GM18505 (cell line): Measurements from ENCODE around the gene SLC38A8.

Experiments
- ATAC-seq: cut with Tn5 transposase; IDR thresholded peaks from one replicate; pipeline ENCODE4 v1.9.1; 2021; ENCODE audit not compliant: unreplicated experiment
- POLR2A ChIP-seq: IDR thresholded peaks from 4 replicates; pipeline ENCODE4 v1.6.1; 2011; ENCODE audit warnings: borderline replicate concordance; ENCODE audit not compliant: insufficient read depth, insufficient read length; ENCODE audit errors: extremely low read depth

SLC38A8 gene

DNA sequence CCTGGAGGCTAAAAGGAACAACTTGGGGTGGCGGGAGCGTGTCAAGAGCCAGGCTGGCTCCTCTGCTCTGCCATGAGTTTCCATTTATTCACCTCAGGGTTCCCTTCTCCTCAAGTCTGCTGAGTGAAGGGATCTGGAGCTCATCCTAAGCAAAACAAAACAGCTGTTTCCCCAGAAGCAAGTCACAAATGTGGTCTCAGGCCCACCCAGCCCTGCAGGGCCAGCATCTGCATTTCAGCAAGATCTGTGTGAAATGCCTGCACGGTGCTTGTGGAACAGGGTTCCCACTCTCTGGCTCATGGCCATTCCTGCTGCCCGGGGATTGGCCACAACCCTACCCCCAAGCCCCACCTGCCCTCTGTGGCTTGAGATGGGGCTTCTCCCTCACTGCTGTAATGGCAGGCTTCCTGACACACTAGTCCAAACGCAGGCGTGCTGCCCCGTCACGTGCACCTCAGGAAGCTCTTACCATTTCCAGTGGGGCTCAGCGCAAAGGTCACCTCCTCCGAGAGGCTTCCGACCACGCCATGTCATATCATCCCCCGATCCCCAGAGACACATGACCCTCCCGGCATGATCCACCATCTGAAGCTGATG is 2.3 kb downstream of the SLC38A8 start:
- TF ChIP-seq POLR2A = no peak

GRCh38 chr16:84039696-84040095 is 2.9 kb downstream of the SLC38A8 start:
- no peak for TF ChIP-seq POLR2A
- ATAC-seq = no peak

More for the DNA sequence above, 2.3 kb downstream of the SLC38A8 start:
- ATAC-seq = no peak

GRCh38 chr16:84038469-84038868 is 4.1 kb downstream of the SLC38A8 start:
- no peak for ATAC-seq
- TF ChIP-seq POLR2A = no peak

- TF ChIP-seq POLR2A = no peak
- ATAC-seq = no peak
These were observed 5.6 kb downstream of the SLC38A8 start for GRCh38 chr16:84036982-84037425.

DNA sequence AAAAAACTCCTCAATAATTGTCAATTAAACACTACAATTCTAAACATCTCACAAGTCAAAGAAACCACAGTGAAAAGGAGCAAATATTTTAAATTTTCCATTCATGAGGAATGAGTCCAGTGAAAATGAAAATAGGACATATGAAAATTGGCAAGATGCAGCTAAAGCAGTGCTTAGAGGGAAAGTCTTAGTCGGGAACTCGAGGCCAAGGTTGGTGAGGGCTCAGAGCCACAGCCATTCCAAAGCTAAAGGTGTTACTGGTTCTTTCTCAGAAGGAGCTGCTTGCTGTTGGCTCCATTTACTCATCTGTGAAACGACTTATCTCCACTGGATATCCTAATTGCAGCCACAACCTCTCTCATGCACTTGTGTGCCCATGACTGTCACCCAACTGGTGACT is 6.5 kb downstream of the SLC38A8 start:
- TF ChIP-seq POLR2A = no peak
- ATAC-seq = no peak

GRCh38 chr16:84034516-84034915 is 8.1 kb downstream of the SLC38A8 start:
- no peak for ATAC-seq
- no peak for TF ChIP-seq POLR2A

DNA sequence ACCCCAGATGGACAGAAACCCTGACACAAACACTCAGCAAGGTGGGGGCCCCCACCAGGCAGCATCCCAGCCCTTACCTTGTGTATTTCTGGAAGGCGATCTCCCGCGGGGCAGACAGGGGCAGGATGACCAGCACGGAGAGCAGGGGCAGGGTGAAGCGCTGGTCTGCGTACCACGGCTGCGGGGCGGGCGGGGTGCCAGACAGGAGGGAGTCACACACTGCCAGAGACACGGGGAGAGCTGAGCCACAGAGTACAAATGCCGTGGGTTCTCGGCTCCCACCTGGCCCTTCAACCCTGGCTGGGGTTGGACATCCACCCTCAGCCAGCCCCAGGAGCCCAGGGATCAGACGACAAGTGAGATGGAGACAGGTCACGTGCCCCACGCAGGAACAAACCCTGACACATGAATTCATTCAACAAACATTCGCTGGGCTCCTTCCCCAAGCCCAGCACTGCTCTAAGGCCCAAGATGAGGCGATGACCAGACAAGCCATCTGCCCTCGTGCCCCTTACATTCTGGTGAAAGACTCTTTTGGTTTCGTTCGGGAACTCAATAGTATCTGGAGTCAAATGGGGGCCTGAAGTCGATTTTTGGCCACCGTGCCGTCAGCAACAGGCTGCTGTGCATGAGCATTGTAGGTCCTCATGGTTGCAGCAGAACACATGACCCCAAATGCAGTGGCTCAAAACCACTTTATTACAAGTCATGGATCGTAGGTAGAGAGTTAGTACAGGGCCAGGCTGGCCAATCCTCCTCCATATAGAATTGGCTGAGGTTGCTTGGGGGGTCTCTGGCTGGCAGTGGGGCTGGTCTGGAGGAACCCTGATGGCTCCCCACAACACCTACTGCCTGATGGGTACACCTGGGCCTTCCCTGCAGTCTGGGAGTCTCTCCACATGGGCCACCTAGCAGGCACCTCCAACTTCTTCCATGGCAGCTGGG is 9.1 kb downstream of the SLC38A8 start:
- TF ChIP-seq POLR2A = no peak
- no peak for ATAC-seq

- no peak for ATAC-seq
- TF ChIP-seq POLR2A = no peak
These were observed 10.0 kb downstream of the SLC38A8 start for GRCh38 chr16:84032458-84033178.

DNA sequence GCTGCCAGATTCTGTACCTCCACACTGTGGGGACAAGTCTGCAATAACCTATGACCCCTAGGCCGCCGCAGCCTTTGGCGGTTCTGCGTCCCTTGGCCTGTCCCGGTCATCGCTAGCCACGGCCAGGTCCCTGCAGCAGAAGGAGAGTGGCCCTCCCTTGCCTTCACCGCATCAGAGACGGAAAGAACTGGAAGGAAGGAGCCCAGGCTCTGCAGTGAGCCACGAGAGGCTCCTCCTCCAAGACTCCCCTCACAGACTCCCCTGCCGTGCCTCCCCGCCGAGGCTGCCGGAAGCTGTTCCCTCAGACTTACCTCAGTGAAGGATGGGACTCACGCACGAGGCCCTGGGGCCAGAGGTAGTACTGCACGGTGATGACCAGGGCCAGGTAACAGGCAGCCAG is 11.0 kb downstream of the SLC38A8 start:
- TF ChIP-seq POLR2A = no peak
- ATAC-seq = no peak

- no peak for TF ChIP-seq POLR2A
- ATAC-seq = no peak
These were observed 13.1 kb downstream of the SLC38A8 start for GRCh38 chr16:84029297-84030047.

- TF ChIP-seq POLR2A = no peak
- no peak for ATAC-seq
These were observed 15.0 kb downstream of the SLC38A8 start for GRCh38 chr16:84027625-84028024.

DNA sequence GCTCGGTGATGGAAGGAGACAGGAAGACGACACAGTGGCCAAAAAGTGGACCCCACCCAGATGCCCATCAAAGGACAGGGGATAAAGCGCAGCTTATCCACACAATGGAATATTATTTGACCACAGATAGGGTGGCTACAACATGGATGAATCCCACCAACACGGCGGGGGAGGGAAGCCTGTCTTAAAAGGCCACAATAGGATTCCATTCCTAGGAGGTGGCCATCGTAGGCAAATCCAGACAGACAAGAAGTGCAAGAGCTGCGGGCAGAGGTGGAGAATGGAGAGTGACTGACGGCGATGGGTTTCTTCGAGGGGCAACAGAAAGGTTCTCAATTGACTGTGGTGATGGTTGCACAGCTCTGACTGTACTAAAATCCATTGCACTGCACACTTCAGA is 16.0 kb downstream of the SLC38A8 start:
- no peak for ATAC-seq
- TF ChIP-seq POLR2A = no peak

DNA sequence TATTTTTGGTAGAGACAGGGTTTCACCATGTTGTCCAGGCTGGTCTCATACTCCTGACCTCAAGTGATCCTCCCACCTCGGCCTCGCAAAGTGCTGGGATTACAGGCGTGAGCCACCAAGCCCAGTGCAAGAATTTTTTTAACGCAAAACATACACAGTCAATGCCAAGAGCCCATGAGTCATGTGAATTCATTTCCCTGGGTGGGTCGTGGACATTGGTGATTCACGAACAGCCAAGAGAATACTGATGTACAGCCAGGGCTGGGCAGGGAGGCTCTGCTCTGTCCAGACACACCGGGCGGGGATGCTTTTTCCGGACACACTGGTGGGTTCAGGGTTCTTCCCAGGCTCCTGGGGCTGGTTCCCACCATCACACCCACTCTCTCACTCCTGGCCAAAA is 17.7 kb downstream of the SLC38A8 start:
- ATAC-seq = no peak
- TF ChIP-seq POLR2A = no peak

- ATAC-seq = no peak
- no peak for TF ChIP-seq POLR2A
These were observed 20.0 kb downstream of the SLC38A8 start for GRCh38 chr16:84022644-84023043.

DNA sequence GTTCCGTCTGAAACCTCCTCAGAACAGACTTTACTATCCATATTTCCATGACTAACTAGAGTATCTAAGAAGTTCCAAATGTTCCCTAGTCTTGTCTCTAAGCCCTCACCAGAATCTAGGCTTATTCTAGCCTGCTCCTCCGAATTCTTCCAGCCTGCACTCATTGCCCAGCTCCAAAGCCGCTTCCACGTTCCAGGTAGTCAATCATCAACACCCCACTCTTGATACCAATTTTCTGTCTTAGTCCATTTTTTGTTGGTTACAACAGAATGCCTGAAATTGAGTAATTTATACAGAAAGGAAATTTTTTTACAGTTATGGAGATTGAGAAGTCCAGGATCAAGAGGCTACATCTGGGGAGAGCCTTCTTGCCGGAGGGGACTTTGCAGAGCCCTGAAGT is 21.1 kb downstream of the SLC38A8 start:
- no peak for ATAC-seq
- no peak for TF ChIP-seq POLR2A
